ENCODE data around the gene ASB3.

DNA sequence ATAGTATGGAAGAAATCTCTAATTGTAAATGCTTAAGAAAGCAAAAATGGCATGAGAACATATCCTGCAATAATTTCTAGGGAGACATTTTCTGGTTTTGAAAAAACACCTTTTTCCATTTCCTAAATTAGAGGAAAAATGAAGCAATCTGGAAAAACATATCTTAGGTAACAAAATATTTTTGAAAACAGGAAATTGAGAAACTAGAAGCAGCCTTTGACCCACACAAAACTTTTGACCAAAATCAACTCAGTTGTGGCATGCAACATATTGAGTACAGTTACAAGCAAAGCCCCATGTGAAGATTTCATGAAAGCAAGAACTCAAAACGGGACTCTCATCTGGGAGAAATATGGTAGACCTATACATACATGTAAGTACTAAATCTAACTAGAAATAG, 47.7 kb downstream of the ASB3 start:
- TF ChIP-seq, protein P1, sequence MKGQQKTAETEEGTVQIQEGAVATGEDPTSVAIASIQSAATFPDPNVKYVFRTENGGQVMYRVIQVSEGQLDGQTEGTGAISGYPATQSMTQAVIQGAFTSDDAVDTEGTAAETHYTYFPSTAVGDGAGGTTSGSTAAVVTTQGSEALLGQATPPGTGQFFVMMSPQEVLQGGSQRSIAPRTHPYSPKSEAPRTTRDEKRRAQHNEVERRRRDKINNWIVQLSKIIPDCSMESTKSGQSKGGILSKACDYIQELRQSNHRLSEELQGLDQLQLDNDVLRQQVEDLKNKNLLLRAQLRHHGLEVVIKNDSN (IDR thresholded peaks at IDR 0.05) = no peak
- TF ChIP-seq FOXM1 (IDR thresholded peaks at IDR 0.05; ENCODE audit: borderline replicate concordance, low read depth) (no peak), TCF12 (IDR thresholded peaks at IDR 0.05; ENCODE audit: low read depth) (no peak), NFIC (IDR thresholded peaks at IDR 0.05) (no peak), TAF1 (IDR thresholded peaks at IDR 0.05; ENCODE audit: low read depth) (no peak), RAD21 (IDR thresholded peaks at IDR 0.05; ENCODE audit: low read depth) (no peak), EP300 (IDR thresholded peaks at IDR 0.05; ENCODE audit: borderline replicate concordance) (no peak), ZBTB7A (IDR thresholded peaks at IDR 0.05; ENCODE audit: low read depth) (no peak), YY1 (IDR thresholded peaks at IDR 0.05; ENCODE audit: low read depth) (no peak)
- TF ChIP-seq, protein P2, sequence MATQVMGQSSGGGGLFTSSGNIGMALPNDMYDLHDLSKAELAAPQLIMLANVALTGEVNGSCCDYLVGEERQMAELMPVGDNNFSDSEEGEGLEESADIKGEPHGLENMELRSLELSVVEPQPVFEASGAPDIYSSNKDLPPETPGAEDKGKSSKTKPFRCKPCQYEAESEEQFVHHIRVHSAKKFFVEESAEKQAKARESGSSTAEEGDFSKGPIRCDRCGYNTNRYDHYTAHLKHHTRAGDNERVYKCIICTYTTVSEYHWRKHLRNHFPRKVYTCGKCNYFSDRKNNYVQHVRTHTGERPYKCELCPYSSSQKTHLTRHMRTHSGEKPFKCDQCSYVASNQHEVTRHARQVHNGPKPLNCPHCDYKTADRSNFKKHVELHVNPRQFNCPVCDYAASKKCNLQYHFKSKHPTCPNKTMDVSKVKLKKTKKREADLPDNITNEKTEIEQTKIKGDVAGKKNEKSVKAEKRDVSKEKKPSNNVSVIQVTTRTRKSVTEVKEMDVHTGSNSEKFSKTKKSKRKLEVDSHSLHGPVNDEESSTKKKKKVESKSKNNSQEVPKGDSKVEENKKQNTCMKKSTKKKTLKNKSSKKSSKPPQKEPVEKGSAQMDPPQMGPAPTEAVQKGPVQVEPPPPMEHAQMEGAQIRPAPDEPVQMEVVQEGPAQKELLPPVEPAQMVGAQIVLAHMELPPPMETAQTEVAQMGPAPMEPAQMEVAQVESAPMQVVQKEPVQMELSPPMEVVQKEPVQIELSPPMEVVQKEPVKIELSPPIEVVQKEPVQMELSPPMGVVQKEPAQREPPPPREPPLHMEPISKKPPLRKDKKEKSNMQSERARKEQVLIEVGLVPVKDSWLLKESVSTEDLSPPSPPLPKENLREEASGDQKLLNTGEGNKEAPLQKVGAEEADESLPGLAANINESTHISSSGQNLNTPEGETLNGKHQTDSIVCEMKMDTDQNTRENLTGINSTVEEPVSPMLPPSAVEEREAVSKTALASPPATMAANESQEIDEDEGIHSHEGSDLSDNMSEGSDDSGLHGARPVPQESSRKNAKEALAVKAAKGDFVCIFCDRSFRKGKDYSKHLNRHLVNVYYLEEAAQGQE (IDR thresholded peaks at IDR 0.05; ENCODE audit: low read depth) = no peak

Measured in Ishikawa (cell line).